ENCODE measurements around the gene VAPA. TPM values are rescaled to one million over a fixed set of nuclear protein-coding genes. Genes with fewer than 3 reads are reported as not detected.
"Not testable (repeated sequence)": the region's sequence is repeated elsewhere in the genome, so short reads cannot be mapped to it uniquely, and the experiment has no call there.

VAPA gene
- polyA plus RNA-seq, 1 donor (not counting 4 experiments of a cell fraction or from before 2014, with no cell fraction given) = 350 TPM

DNA sequence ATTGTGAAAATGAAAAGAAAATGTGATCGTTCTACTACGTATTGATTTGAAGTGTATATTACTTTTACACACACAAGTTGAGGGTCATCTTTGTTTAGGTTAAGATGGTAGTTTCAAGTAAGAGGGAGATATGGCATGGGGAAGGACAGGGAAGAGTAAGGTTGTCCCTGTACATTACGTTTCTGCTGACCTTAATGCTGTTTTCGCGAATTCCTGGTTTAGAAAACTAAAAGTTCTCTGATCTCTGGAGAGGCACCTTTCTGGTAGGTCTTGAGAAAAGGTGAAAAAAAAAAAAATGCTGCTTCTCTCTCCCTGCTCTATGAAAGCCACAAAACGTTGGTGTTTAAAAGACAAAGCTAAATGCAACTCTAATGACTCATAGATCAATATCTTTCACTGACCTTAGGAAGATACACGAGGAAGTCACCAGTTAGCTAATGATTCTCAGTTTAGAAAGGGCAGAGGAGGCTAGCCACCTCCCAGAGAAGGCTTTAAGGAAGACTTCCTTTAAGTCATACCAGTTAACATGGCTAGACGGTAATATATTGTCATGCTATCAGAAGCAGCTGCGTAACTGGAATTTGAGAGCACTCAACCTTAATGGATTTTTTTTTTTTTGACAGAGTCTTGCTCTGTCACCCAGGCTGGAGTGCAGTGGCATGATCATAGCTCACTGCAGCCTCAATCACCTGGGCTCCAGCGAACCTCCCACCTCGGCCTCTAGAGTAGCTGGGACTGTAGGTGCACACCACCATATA is 14.8 kb upstream of the VAPA start:
- TF ChIP-seq, protein P1, sequence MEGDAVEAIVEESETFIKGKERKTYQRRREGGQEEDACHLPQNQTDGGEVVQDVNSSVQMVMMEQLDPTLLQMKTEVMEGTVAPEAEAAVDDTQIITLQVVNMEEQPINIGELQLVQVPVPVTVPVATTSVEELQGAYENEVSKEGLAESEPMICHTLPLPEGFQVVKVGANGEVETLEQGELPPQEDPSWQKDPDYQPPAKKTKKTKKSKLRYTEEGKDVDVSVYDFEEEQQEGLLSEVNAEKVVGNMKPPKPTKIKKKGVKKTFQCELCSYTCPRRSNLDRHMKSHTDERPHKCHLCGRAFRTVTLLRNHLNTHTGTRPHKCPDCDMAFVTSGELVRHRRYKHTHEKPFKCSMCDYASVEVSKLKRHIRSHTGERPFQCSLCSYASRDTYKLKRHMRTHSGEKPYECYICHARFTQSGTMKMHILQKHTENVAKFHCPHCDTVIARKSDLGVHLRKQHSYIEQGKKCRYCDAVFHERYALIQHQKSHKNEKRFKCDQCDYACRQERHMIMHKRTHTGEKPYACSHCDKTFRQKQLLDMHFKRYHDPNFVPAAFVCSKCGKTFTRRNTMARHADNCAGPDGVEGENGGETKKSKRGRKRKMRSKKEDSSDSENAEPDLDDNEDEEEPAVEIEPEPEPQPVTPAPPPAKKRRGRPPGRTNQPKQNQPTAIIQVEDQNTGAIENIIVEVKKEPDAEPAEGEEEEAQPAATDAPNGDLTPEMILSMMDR (optimal IDR thresholded peaks at IDR 0.05 in 1 of 3, IDR thresholded peaks at IDR 0.05 in 1 of 3, conservative IDR thresholded peaks at IDR 0.05 in 1 of 3; ENCODE audit: extremely low read depth in 1 of 3, insufficient read depth in 2 of 3, low read length in 3 of 3) = no peak
- no peak for TF ChIP-seq EZH2 (IDR thresholded peaks at IDR 0.05; ENCODE audit: low read length)
- H3K79me2 ChIP-seq (ENCODE audit: control insufficient read depth, insufficient read depth, low read length) = no peaks in the 10 kb centered on the region
- H3K36me3 ChIP-seq (ENCODE audit: control insufficient read depth in 2 of 2, extremely low read depth in 1 of 2, insufficient read depth in 2 of 2, low read length in 2 of 2) = no peaks in the 10 kb centered on the region
- FAIRE-seq = no peak
- peaks cover 20% of the 10 kb centered on the region for H3K4me1 ChIP-seq (ENCODE audit: control insufficient read depth, extremely low read depth, insufficient read depth, low read length)
- no peaks in the 10 kb centered on the region for H3K27me3 ChIP-seq (ENCODE audit: control insufficient read depth, extremely low read depth, insufficient read depth, low read length)
- dilution Hi-C loops (cut with MboI; ENCODE audit: extremely low pct_ligation_motif_present, low sequenced_read_pairs) = no loop called here
- no peaks in the 10 kb centered on the region for H3K9me1 ChIP-seq (ENCODE audit: control insufficient read depth, extremely low read depth, insufficient read depth, low read length)
- H3K4me3 ChIP-seq (ENCODE audit: control insufficient read depth in 2 of 3, extremely low read depth in 1 of 3, insufficient read depth in 2 of 3, low read depth in 1 of 3, low read length in 3 of 3) = no peak overlapping the region
- H4K20me1 ChIP-seq (ENCODE audit: control insufficient read depth, extremely low read depth, insufficient read depth, low read length) = no peaks in the 10 kb centered on the region
- H3K9me3 ChIP-seq (ENCODE audit: control insufficient read depth, low read depth, low read length) = no peaks in the 10 kb centered on the region
- H3K9ac ChIP-seq (ENCODE audit: control insufficient read depth, extremely low read depth, insufficient read depth, low read length) = no peak overlapping the region
- no peak overlapping the region for H3K27ac ChIP-seq (ENCODE audit: control insufficient read depth, insufficient read depth, low read length)
- H3K4me2 ChIP-seq (ENCODE audit: control insufficient read depth, extremely low read depth, insufficient read depth, low read depth, low read length) = no peak overlapping the region
- DNase-seq (ENCODE audit: low read depth, low spot score) = no peak
- H2AFZ ChIP-seq (ENCODE audit: control insufficient read depth, low read length) = no peak overlapping the region

DNA sequence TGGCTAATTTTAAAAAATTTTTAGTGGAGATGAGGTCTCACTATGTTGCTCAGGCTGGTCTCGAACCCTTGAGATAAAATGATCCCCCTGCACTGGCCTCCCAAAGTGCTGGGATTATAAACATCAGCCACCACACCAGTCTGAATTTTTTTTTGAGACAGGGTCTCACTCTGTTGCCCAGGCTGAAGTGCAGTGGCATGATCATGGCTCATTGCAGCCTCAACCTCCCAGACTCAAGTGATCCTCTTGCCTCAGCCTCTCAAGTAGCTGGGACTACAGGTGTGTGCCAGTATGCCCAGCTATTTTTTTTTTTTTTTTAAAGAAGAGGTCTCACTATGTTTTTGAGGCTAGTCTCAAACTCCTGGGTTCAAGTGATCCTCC is 14.3 kb upstream of the VAPA start:
- H3K36me3 ChIP-seq (ENCODE audit: control insufficient read depth in 2 of 2, extremely low read depth in 1 of 2, insufficient read depth in 2 of 2, low read length in 2 of 2); DNase-seq (ENCODE audit: low read depth, low spot score); H3K27ac ChIP-seq (ENCODE audit: control insufficient read depth, insufficient read depth, low read length); H2AFZ ChIP-seq (ENCODE audit: control insufficient read depth, low read length); H3K9me3 ChIP-seq (ENCODE audit: control insufficient read depth, low read depth, low read length); H3K4me2 ChIP-seq (ENCODE audit: control insufficient read depth, extremely low read depth, insufficient read depth, low read depth, low read length); H3K27me3 ChIP-seq (ENCODE audit: control insufficient read depth, extremely low read depth, insufficient read depth, low read length); H3K79me2 ChIP-seq (ENCODE audit: control insufficient read depth, insufficient read depth, low read length); H3K9me1 ChIP-seq (ENCODE audit: control insufficient read depth, extremely low read depth, insufficient read depth, low read length); H3K4me3 ChIP-seq (ENCODE audit: control insufficient read depth in 2 of 3, extremely low read depth in 1 of 3, insufficient read depth in 2 of 3, low read depth in 1 of 3, low read length in 3 of 3); dilution Hi-C loops (cut with MboI; ENCODE audit: extremely low pct_ligation_motif_present, low sequenced_read_pairs); H3K9ac ChIP-seq (ENCODE audit: control insufficient read depth, extremely low read depth, insufficient read depth, low read length); H4K20me1 ChIP-seq (ENCODE audit: control insufficient read depth, extremely low read depth, insufficient read depth, low read length); FAIRE-seq: not testable (repeated sequence)
- peaks cover 18% of the 10 kb centered on the region for H3K4me1 ChIP-seq (ENCODE audit: control insufficient read depth, extremely low read depth, insufficient read depth, low read length)

DNA sequence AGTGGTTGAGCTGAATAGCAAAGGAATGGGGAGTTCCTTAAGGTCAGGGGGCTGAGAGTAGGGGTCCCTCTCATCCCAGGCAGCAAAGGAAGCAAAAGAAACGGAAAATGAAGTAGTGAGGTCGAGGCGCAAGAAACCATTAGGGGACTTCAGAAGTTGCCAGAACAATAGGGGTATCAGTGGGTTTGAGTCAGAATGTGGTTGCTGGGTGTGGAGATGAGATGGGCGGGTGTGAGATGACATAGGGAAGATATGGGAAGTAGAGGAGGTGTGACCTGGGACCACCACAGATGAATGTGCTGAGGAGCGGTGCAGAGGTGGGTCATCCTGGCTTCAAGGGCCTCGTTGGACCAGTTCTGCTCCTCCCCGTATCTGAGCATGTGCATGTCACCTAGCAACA is 13.1 kb upstream of the VAPA start:
- H3K79me2 ChIP-seq (ENCODE audit: control insufficient read depth, insufficient read depth, low read length) = no peaks in the 10 kb centered on the region
- dilution Hi-C loops (cut with MboI; ENCODE audit: extremely low pct_ligation_motif_present, low sequenced_read_pairs) = no loop called here
- no peak overlapping the region for H3K4me3 ChIP-seq (ENCODE audit: control insufficient read depth in 2 of 3, extremely low read depth in 1 of 3, insufficient read depth in 2 of 3, low read depth in 1 of 3, low read length in 3 of 3)
- H4K20me1 ChIP-seq (ENCODE audit: control insufficient read depth, extremely low read depth, insufficient read depth, low read length) = no peaks in the 10 kb centered on the region
- no peaks in the 10 kb centered on the region for H3K9me1 ChIP-seq (ENCODE audit: control insufficient read depth, extremely low read depth, insufficient read depth, low read length)
- no peaks in the 10 kb centered on the region for H3K27me3 ChIP-seq (ENCODE audit: control insufficient read depth, extremely low read depth, insufficient read depth, low read length)
- no peak overlapping the region for H3K4me2 ChIP-seq (ENCODE audit: control insufficient read depth, extremely low read depth, insufficient read depth, low read depth, low read length)
- H3K27ac ChIP-seq (ENCODE audit: control insufficient read depth, insufficient read depth, low read length) = no peak overlapping the region
- FAIRE-seq = no peak
- no peak overlapping the region for H3K9ac ChIP-seq (ENCODE audit: control insufficient read depth, extremely low read depth, insufficient read depth, low read length)
- H3K36me3 ChIP-seq (ENCODE audit: control insufficient read depth in 2 of 2, extremely low read depth in 1 of 2, insufficient read depth in 2 of 2, low read length in 2 of 2) = no peaks in the 10 kb centered on the region
- TF ChIP-seq, protein P1 (optimal IDR thresholded peaks at IDR 0.05 in 1 of 3, IDR thresholded peaks at IDR 0.05 in 1 of 3, conservative IDR thresholded peaks at IDR 0.05 in 1 of 3; ENCODE audit: extremely low read depth in 1 of 3, insufficient read depth in 2 of 3, low read length in 3 of 3) = no peak
- no peak for TF ChIP-seq EZH2 (IDR thresholded peaks at IDR 0.05; ENCODE audit: low read length)
- H3K4me1 ChIP-seq (ENCODE audit: control insufficient read depth, extremely low read depth, insufficient read depth, low read length) = peaks cover 9% of the 10 kb centered on the region
- no peak overlapping the region for H2AFZ ChIP-seq (ENCODE audit: control insufficient read depth, low read length)
- DNase-seq (ENCODE audit: low read depth, low spot score) = no peak
- no peaks in the 10 kb centered on the region for H3K9me3 ChIP-seq (ENCODE audit: control insufficient read depth, low read depth, low read length)
